GM19240 (cell line): Measurements from ENCODE around the gene PDE5A.
"Not testable (repeated sequence)": the region's sequence is repeated elsewhere in the genome, so short reads cannot be mapped to it uniquely, and the experiment has no call there.

Source experiments
- DNase-seq: peaks from one replicate; pipeline ENCODE4 v3.0.0; 2011; ENCODE audit warnings: low spot score; ENCODE audit not compliant: insufficient read length

The PDE5A gene

DNA sequence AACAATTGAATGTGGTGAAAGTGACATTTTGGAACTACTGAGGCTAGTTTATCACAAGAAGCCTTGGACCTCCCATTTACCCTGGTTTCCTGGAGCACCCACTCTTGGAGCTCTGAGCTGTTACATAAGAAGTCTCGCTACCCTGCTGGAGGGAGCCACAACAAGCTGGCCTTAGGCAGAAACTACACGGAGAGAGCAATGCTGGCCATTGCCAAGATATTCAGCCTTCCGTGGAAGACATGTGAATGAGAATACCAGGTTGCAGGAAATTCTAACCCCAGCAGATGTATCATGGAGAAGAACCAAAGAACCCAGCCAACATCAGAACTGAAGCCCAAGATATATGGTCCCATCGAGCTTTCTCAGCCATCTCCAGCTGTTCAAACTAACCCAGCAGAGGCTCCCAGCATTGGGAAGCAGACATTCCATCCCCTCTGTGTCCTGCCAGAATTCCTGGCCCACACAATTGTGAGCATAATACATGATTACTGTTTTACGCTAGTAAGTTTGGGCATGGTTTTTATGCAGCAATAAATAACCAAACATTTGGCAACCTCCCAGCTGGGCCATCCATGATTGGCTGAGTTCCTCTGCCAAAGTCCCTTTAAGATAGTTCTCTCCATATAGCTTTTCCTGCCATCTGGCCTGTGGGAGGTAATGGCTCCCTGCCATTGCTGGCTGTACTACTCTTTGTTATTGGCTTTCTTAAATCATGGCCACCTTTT, 17.9 kb upstream of the PDE5A start:
- no peak for DNase-seq

GRCh38 chr4:119643306-119644042, 14.9 kb upstream of the PDE5A start:
- DNase-seq, result no peak

GRCh38 chr4:119641765-119642164, 13.2 kb upstream of the PDE5A start:
- no peak for DNase-seq

- DNase-seq, result no peak
Observed at GRCh38 chr4:119638359-119638758, 9.8 kb upstream of the PDE5A start.

DNA sequence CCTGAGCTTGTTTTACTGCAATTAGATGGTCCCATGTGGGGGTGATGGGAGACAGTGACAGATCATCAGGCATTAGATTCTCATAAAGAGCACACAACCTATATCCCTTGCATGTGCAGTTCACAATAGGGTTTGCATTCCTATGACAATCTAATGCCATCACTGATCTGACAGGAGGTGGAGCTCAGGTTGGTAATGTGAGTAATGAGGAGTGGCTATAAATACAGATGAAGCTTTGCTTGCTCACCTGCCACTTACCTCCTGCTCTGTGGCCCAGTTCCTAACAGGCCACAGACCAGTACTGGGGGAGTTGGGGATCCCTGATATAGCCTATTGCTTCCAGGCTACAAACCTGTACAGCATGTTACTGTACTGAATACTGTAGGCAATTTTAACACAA, 8.2 kb upstream of the PDE5A start:
- DNase-seq, result not testable (repeated sequence)

DNA sequence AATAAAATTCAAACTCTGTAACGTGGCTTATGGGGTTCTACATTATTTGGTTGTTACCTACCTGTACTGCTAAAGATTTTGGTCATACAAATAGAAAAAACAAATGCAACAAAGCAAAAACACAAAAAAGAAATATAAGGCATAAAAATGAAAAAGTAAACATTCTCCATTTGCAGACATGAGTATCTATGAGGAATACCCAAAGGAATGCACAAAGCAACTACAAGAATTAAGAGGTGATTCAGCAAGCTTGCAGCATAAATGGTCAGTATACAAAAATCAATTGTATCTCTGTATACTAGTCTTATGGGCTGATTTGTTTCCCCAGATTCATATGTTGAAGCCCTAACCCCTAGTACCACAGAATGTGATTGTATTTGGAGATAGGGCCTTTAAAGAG, 3.6 kb upstream of the PDE5A start:
- DNase-seq, result no peak

GRCh38 chr4:119629142-119629471, 503 bp upstream of the PDE5A start:
- DNase-seq, result no peak

DNA sequence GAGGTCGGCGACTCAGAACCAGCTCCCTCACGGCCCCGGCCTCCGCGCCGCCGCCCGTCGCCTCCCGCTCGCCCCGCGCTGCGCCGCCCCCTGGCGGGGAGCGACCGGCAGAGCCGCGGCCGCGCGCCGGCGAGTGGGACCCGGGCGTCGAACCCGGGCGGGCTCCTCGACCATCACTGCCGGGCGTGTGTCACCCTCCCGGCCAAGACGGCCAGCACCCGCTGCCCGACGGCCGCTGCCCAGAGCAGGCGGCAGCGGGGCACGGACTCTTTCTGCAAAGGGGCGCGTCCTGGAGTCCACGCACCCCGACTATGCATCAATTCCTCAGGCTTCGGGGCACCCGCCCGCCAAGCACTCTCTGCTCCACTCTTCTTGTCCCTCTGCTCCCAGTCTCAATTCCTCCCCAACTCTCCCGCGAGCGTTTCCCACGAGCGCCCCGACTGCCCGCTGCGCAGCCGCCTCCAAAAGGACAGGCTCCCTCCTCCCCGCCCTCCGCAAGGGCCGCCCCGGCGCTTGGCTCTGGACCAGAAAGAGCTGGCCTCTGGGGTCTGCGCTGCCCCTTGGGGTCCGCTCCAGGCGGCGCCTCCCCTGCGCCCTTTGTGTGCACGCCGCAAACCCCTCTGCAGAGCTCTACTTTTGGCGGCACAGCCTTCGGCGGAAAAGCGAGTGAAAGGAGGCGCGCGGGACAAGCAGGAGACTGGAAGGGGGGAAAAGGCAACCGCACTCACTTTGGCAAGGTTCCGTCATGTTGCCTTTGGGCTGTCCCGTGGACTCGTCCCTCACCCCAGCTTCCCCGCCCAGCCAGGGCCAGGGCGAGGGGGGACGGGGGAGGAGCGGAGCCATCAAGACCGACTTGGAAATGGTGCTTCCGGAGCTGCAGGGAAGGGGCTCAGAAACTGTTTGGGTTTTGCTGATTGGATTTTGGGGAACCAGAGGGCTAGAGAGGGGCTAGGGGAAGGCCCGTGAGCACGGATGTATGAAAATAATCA, 1.0 kb downstream of the PDE5A start:
- DNase-seq, result peak; percentile 36

GRCh38 chr4:119626943-119627266, 1.7 kb downstream of the PDE5A start:
- DNase-seq, result no peak

- DNase-seq, result no peak
Observed at GRCh38 chr4:119626420-119626819, 2.2 kb downstream of the PDE5A start.

DNA sequence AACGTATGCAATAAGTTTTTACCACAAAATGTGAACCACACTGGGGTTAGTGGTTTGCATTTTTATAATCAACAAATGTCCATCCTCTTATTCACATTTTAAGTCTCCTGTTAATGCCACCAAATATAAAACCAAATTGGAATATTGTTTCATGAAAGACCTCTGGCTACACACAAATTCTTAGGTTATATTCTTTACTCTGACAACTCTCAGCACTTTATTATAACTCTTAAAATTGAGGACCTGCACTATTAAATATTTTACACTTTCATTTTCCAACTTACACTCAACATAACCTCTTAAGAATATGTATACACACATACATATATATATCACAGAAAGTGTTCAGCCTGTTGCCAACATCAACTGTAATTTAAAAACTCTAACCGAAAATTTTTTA, 2.8 kb downstream of the PDE5A start:
- DNase-seq, result no peak

DNA sequence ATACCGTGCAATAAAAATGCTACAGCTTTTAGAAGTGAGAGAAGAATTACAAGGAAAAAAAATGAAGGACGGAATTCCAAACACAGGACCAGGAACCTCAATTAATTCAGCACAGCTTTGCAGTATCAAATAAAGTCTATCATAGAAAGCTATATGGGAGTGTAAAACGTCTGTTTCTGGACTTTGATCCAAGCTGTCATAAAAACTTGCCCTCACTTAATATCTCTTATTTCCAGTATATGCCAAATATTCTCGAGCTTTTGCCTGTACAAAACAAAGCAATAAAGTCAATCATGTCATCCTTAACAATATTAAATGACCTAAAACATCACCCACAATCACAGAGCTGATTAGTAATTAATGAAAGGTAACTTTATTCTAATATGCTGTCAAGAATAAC, 4.2 kb downstream of the PDE5A start:
- no peak for DNase-seq

DNA sequence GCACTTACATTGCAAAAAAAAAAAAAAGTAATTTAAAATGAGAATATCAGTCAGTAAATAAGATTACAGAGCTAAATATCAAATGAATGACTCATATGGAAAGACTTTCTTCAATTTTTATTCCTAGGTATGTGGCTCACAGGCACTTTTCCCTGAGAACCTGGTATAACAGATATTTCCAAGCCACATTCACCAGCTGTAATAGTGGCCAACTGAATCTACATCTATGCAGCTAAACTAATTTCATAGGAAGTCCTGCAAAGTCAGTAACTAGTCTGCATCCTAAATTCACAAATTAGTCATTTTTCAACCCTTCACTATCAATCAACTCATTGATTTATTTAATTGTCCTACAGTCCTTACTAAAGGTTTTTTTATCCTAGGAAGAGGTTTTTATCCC, 5.6 kb downstream of the PDE5A start:
- no peak for DNase-seq

GRCh38 chr4:119615068-119615719, 13.4 kb downstream of the PDE5A start:
- DNase-seq, result no peak

DNA sequence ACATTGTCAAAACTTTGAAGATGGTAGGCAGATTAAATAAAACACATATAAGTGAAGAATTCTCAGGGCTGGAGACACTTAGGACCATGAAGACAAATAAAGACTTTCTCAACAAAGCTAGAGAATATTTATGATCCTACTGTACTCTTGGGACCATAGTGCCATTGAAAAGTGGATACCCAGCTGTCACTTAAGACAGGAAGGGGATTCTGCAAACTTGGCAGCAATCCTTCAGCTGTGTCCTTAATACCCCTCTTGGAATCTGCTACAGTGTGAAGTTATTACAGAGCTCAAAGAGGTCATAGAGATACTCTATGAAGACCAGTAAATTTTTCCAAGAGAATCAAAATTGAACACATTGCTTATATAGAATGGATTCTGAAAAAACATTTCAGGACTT, 24.3 kb downstream of the PDE5A start:
- no peak for DNase-seq

DNA sequence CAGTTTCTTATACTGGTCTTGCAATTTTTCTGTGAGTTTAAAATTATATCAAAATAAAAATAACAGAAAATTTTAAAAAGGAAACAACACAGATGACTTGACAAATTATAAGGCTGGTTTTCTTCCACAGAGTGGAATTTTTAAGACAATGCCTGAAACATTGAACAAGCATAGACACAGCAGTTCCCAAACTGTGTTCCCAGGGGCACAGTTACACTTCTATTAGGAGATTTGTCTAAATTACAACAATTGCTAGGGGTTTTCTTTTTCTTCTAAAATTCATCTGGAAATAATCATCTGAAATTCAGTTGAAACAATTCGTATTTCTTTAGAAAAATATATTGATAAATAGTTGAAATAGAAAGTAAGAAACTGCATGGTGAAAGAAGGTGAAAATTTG, 26.2 kb downstream of the PDE5A start:
- DNase-seq, result no peak

DNA sequence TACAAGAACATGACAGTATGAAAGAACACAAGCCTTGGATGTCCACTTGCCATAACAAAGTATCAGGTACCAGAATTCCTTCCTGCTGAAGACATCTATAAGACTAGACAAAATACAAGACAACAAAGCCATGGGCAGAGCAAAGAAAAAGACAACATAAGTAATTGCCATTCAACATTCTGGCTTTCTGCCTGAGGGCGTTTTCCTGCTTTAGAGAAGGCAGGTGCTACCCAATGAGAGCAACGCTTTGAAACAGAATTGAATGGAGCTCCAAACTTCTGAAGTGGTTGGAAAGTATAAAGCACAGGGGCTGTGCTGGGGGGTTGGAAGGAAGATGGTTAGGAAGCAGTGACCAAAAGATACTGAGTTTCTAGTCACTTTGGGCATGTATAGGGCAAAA, 30.1 kb downstream of the PDE5A start:
- DNase-seq, result no peak

GRCh38 chr4:119597377-119597776, 31.2 kb downstream of the PDE5A start:
- DNase-seq, result no peak

DNA sequence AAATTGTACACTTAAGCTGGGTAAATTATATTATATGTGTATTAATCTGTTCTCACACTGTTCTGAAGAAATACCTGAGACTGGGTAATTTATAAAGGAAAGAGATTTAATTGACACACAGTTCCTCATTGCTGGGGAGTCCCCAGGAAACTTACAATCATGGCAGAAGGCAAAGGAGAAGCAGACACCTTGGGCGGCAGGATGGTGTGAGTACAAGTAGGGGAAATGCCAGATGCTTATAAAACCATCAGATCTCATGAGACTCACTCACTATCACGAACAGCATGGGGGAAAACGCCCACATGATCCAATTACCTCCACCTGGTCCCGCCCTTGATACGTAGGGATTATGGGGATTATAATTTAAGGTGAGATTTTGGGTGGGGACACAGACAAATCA, 34.9 kb downstream of the PDE5A start:
- DNase-seq, result no peak

DNA sequence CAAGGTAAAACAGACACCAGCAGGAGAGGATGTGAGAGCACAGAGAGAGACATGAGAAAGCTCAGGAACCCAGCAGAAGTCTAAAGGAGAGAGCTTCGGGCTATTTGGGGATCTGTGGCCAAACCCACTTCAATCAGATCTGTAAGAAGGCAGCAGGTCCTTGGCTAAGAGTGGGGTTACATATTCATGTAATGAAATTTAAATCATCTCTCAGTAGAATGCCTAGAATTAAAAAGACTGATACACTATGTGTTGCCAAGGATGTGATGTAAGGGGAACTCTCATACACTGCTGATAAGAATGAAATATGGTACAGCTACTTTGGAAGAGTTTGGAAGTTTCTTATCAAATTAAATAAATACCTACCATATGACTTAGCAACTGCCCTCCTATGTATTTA, 35.8 kb downstream of the PDE5A start:
- DNase-seq, result no peak

- DNase-seq, result no peak
Observed at GRCh38 chr4:119589165-119589564, 39.4 kb downstream of the PDE5A start.

GRCh38 chr4:119587796-119588195, 40.8 kb downstream of the PDE5A start:
- DNase-seq, result no peak
